Measurements from ENCODE around the gene CCT8. TPM values are rescaled to one million over a fixed set of nuclear protein-coding genes. Genes with fewer than 3 reads are reported as not detected.

CCT8 gene
- total RNA-seq, 3 donors from 2014 or later (not counting 1 experiment from before 2014, with no cell fraction given), result 76.2 to 90.3 (median 82.9) TPM

DNA sequence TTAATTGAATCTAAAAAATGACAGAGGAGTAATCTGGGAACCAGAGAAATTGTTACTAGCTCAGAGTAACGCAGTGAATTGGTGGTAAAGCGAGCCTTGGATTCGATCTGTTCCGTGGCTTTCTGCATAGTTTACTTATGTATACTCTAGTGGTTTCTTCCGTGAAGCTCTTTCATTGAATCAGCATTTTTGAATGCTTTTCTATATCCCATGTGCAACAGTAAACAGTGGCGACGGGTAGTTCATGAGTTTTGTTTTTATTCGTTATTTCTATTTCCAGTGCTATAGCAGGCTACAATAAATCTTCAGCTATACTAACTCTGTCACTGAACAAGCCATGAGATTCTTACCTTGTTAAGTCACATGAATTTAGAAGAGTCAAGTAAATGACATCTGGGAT lies 42.5 kb upstream of the CCT8 start:
- Mint-ChIP-seq H3K9me3 (no peaks in the 10 kb centered on the region), H3K27ac (no peak overlapping the region), H3K4me3 (no peak overlapping the region), H3K36me3 (no peaks in the 10 kb centered on the region), H3K27me3 (ENCODE audit: low read depth in 2 of 2) (no peaks in the 10 kb centered on the region), H3K4me1 (no peaks in the 10 kb centered on the region)
- DNase-seq (no peak), ATAC-seq (no peak)
- Histone ChIP-seq H3K27ac (ENCODE audit: low read length) (no peak overlapping the region), H3K36me3 (ENCODE audit: control insufficient read depth, insufficient read depth, low read length) (no peaks in the 10 kb centered on the region), H3K27me3 (ENCODE audit: control insufficient read depth, insufficient read depth, low read length) (no peaks in the 10 kb centered on the region), H3K9me3 (ENCODE audit: control insufficient read depth, insufficient read depth, low read length) (no peaks in the 10 kb centered on the region), H3K4me3 (ENCODE audit: low read length) (no peak overlapping the region), H3K4me1 (ENCODE audit: control insufficient read depth, insufficient read depth, low read length) (no peaks in the 10 kb centered on the region)
- intact Hi-C loops (cut with micrococcal nuclease), result no loop called here
- 83% methylated on average over 8 of the region's 8 CpGs for WGBS (ENCODE audit: insufficient coverage)
- TF ChIP-seq, protein P1, sequence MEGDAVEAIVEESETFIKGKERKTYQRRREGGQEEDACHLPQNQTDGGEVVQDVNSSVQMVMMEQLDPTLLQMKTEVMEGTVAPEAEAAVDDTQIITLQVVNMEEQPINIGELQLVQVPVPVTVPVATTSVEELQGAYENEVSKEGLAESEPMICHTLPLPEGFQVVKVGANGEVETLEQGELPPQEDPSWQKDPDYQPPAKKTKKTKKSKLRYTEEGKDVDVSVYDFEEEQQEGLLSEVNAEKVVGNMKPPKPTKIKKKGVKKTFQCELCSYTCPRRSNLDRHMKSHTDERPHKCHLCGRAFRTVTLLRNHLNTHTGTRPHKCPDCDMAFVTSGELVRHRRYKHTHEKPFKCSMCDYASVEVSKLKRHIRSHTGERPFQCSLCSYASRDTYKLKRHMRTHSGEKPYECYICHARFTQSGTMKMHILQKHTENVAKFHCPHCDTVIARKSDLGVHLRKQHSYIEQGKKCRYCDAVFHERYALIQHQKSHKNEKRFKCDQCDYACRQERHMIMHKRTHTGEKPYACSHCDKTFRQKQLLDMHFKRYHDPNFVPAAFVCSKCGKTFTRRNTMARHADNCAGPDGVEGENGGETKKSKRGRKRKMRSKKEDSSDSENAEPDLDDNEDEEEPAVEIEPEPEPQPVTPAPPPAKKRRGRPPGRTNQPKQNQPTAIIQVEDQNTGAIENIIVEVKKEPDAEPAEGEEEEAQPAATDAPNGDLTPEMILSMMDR (IDR thresholded peaks at IDR 0.05), result no peak

DNA sequence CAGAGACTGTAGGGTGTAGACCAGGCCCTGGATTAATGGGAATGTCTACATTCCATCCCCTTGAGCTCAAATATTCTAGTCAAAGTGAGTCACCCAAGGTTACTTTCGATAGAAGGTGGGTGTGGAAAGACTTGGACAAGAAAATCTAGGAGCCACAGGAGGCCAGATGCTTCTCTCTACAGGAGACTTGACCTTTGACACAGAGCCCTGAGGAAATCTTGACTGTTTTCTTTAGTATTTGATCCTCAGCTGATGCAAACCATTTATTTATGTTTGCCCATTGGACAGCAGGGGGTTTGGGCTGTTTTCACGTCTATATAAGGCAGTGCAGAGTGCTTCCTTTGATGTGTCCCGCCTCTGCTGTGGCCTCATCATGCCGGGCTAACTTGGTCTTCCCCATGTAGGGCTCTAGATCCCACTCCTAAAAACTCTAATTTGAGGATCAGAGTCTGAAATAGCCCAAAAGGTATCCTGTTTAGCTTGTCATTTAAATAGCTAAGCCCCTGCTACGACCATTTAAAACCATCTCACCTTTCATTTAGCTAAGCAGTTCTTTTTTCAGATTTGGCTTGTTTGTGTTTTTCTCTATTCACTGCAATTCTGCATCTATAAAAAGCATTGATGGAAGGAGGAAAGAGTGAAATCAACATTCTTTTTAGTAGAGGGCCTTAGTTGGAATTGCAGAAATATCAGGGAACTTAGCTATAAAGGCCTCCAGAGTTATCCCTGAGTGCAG lies 41.5 kb upstream of the CCT8 start:
- intact Hi-C loops (cut with micrococcal nuclease), result no loop called here
- 88% methylated on average over 5 of the region's 5 CpGs for WGBS (ENCODE audit: insufficient coverage)
- no peaks in the 10 kb centered on the region for H3K27me3 Mint-ChIP-seq (ENCODE audit: low read depth in 2 of 2)

DNA sequence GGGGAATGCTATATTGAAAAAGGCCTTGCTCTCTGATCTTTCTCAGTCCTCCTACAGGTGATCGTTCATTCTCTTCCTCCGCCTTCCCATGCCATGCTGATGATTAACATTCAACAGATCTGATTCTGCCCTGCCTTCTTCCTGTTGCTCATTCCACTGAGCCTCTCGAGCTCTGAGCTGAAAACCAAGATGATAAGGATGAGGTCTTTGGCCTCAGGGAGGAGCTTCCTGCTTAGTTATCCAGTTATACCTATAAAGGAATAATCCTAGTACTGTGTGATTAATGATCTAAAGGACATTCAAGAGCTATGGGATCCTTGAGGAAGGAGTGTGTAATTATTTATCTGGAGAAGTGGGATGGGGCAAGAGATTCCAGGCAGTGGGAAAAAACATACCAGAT lies 31.8 kb upstream of the CCT8 start:
- Mint-ChIP-seq H3K9me3 (no peaks in the 10 kb centered on the region), H3K36me3 (no peaks in the 10 kb centered on the region), H3K27ac (no peak overlapping the region), H3K4me1 (no peaks in the 10 kb centered on the region), H3K27me3 (ENCODE audit: low read depth in 2 of 2) (no peaks in the 10 kb centered on the region), H3K4me3 (no peak overlapping the region)
- Histone ChIP-seq H3K4me1 (ENCODE audit: control insufficient read depth, insufficient read depth, low read length) (no peaks in the 10 kb centered on the region), H3K27ac (ENCODE audit: low read length) (no peak overlapping the region), H3K27me3 (ENCODE audit: control insufficient read depth, insufficient read depth, low read length) (no peaks in the 10 kb centered on the region), H3K4me3 (ENCODE audit: low read length) (no peak overlapping the region), H3K9me3 (ENCODE audit: control insufficient read depth, insufficient read depth, low read length) (no peaks in the 10 kb centered on the region), H3K36me3 (ENCODE audit: control insufficient read depth, insufficient read depth, low read length) (no peaks in the 10 kb centered on the region)
- TF ChIP-seq, protein P1 (IDR thresholded peaks at IDR 0.05), result no peak
- ATAC-seq (no peak), DNase-seq (no peak)
- intact Hi-C loops (cut with micrococcal nuclease), result no loop called here
- 98% methylated on average over 3 of the region's 3 CpGs for WGBS (ENCODE audit: insufficient coverage)

More for the DNA sequence above, 41.5 kb upstream of the CCT8 start:
- Histone ChIP-seq H3K4me3 (ENCODE audit: low read length) (no peak overlapping the region), H3K36me3 (ENCODE audit: control insufficient read depth, insufficient read depth, low read length) (no peaks in the 10 kb centered on the region), H3K4me1 (ENCODE audit: control insufficient read depth, insufficient read depth, low read length) (no peaks in the 10 kb centered on the region), H3K27ac (ENCODE audit: low read length) (no peak overlapping the region), H3K9me3 (ENCODE audit: control insufficient read depth, insufficient read depth, low read length) (no peaks in the 10 kb centered on the region), H3K27me3 (ENCODE audit: control insufficient read depth, insufficient read depth, low read length) (no peaks in the 10 kb centered on the region)
- DNase-seq (no peak), ATAC-seq (no peak)
- Mint-ChIP-seq H3K36me3 (no peaks in the 10 kb centered on the region), H3K27ac (no peak overlapping the region), H3K9me3 (no peaks in the 10 kb centered on the region), H3K4me3 (no peak overlapping the region), H3K4me1 (no peaks in the 10 kb centered on the region)
- TF ChIP-seq, protein P1 (IDR thresholded peaks at IDR 0.05), result no peak

DNA sequence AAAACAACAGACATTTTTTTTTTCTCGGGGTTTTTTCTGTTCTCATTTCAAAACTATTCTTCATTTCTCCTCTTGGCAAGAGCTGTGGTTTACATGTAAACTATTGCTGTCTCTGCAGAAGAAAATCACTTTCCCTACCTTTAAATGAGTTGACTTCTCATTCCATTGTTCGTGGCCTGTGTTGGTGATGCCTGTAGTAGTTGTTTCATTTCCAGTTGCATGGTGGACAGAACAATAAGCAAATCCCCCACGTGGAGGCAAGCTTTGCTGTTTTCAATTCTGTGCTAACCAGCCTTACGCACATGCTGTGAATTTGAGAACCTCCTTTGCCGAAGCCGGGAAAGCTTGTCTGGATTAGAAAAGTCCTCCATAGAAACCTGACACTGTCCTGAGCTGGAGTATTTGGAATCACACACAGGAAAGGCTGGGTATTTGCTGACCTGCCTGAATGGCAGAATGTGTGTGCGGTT lies 30.8 kb upstream of the CCT8 start:
- H3K4me1 ChIP-seq (ENCODE audit: control insufficient read depth, insufficient read depth, low read length), result no peaks in the 10 kb centered on the region
- Mint-ChIP-seq H3K4me1 (no peaks in the 10 kb centered on the region), H3K36me3 (no peaks in the 10 kb centered on the region), H3K4me3 (no peak overlapping the region), H3K9me3 (no peaks in the 10 kb centered on the region), H3K27me3 (ENCODE audit: low read depth in 2 of 2) (no peaks in the 10 kb centered on the region), H3K27ac (no peak overlapping the region)
- 71% methylated on average over 7 of the region's 7 CpGs for WGBS (ENCODE audit: insufficient coverage)
- H3K27ac ChIP-seq (ENCODE audit: low read length), result no peak overlapping the region
- no peaks in the 10 kb centered on the region for H3K36me3 ChIP-seq (ENCODE audit: control insufficient read depth, insufficient read depth, low read length)
- intact Hi-C loops (cut with micrococcal nuclease), result no loop called here
- no peak overlapping the region for H3K4me3 ChIP-seq (ENCODE audit: low read length)
- TF ChIP-seq, protein P1 (IDR thresholded peaks at IDR 0.05), result no peak
- DNase-seq (no peak), ATAC-seq (no peak)
- H3K27me3 ChIP-seq (ENCODE audit: control insufficient read depth, insufficient read depth, low read length), result no peaks in the 10 kb centered on the region
- H3K9me3 ChIP-seq (ENCODE audit: control insufficient read depth, insufficient read depth, low read length), result no peaks in the 10 kb centered on the region

All from natural killer cell (primary cell).